ENCODE results near the gene SLIT1.

The SLIT1 gene

GRCh38 chr10:97131666-97132065 lies 54.1 kb downstream of the SLIT1 start:
- TF ChIP-seq FOXP2 (optimal IDR thresholded peaks at IDR 0.05; ENCODE audit: borderline replicate concordance, extremely low read depth, extremely low read length, insufficient read depth) (no peak), POLR2AphosphoS5 (IDR thresholded peaks at IDR 0.05; ENCODE audit: low read depth, low read length) (no peak), SIN3A (IDR thresholded peaks at IDR 0.05; ENCODE audit: borderline replicate concordance, insufficient read depth, low read length) (no peak), TAF1 (IDR thresholded peaks at IDR 0.05; ENCODE audit: borderline replicate concordance, insufficient read depth, low read length) (no peak), REST (IDR thresholded peaks at IDR 0.05; ENCODE audit: insufficient read depth in 1 of 2, low read depth in 2 of 2, low read length in 2 of 2) (no peak)

GRCh38 chr10:97131181-97131628 lies 54.6 kb downstream of the SLIT1 start:
- TF ChIP-seq SIN3A (IDR thresholded peaks at IDR 0.05; ENCODE audit: borderline replicate concordance, insufficient read depth, low read length) = no peak
- no peak for TF ChIP-seq REST (IDR thresholded peaks at IDR 0.05; ENCODE audit: insufficient read depth in 1 of 2, low read depth in 2 of 2, low read length in 2 of 2)

DNA sequence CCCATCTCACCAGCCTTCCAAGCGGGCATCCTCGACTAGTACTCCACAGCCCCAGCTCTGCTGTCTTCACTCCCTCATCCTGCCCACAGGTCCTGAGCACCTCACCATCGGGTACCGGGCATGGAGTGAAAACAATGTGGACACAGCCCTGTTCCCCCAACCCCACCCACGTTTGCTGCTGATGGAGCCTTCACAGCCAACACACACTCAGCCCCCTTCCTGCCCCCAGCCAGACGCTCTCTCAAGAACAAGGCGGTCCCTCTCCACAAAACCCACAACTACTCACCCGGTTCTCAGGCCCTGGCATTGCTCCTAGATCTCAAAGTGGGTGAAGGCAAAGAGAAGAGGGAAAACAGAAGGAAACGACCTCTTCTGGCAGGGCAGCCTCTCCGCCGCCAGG lies 56.1 kb downstream of the SLIT1 start:
- TF ChIP-seq REST (IDR thresholded peaks at IDR 0.05; ENCODE audit: insufficient read depth in 1 of 2, low read depth in 2 of 2, low read length in 2 of 2) = no peak
- no peak for TF ChIP-seq TAF1 (IDR thresholded peaks at IDR 0.05; ENCODE audit: borderline replicate concordance, insufficient read depth, low read length)
- no peak for TF ChIP-seq SIN3A (IDR thresholded peaks at IDR 0.05; ENCODE audit: borderline replicate concordance, insufficient read depth, low read length)
- TF ChIP-seq POLR2AphosphoS5 (IDR thresholded peaks at IDR 0.05; ENCODE audit: low read depth, low read length) = no peak
- no peak for TF ChIP-seq FOXP2 (optimal IDR thresholded peaks at IDR 0.05; ENCODE audit: borderline replicate concordance, extremely low read depth, extremely low read length, insufficient read depth)

DNA sequence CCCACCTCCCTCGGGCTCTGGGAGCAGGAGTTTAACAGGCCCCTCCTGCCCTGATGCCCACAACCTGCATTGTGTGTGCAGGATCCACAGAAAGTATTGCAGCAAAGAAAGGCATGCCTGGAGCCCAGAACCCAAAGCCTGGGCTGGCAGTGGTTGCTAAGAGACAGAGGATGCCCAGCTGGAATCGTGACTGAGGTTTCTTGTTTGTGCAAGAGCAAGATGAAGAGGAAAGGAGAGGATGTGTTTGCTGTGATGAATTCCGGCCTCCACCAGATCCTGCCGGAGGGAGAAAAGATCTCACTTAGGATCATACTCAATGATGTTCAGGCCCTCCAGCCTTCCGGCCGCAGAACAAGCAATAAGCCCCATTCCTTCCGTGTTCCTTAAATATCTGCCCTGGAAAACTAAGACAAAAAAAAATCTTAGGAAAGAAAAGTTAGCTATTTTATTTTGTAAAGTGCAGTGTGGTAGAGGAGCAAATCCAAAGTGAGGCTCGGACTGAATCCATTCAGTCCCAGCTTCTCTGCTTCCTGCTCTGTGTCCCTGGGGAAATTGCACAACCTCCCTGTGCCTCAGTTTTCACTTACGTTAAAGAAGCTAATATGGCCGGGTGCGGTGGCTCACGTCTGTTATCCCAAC lies 57.1 kb downstream of the SLIT1 start:
- no peak for TF ChIP-seq SIN3A (IDR thresholded peaks at IDR 0.05; ENCODE audit: borderline replicate concordance, insufficient read depth, low read length)

- TF ChIP-seq REST (IDR thresholded peaks at IDR 0.05; ENCODE audit: insufficient read depth in 1 of 2, low read depth in 2 of 2, low read length in 2 of 2) (no peak), FOXP2 (optimal IDR thresholded peaks at IDR 0.05; ENCODE audit: borderline replicate concordance, extremely low read depth, extremely low read length, insufficient read depth) (no peak), TAF1 (IDR thresholded peaks at IDR 0.05; ENCODE audit: borderline replicate concordance, insufficient read depth, low read length) (no peak), POLR2AphosphoS5 (IDR thresholded peaks at IDR 0.05; ENCODE audit: low read depth, low read length) (no peak), SIN3A (IDR thresholded peaks at IDR 0.05; ENCODE audit: borderline replicate concordance, insufficient read depth, low read length) (no peak)
Observed at GRCh38 chr10:97128039-97128492, 57.7 kb downstream of the SLIT1 start.
